ENCODE data around the gene SNRNP200.
"Not testable (repeated sequence)": the region's sequence is repeated elsewhere in the genome, so short reads cannot be mapped to it uniquely, and the experiment has no call there.

The SNRNP200 gene

DNA sequence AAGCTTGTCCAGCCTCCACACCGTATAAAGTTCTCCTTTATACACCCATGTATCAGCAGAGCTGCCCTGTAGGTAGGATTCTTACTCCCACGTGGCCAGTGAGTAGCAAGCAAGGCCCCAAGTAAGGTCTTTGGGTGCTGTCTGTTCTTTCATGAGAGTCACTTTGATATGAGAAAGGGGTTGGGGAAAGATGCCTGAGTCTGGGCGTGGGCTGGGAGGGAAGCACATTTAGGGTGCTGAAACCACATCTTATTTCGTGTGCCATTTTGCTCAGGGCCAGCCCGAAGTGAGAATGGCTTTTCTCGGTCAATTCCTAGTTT, 19.3 kb upstream of the SNRNP200 start:
- DNase-seq = no peak

DNA sequence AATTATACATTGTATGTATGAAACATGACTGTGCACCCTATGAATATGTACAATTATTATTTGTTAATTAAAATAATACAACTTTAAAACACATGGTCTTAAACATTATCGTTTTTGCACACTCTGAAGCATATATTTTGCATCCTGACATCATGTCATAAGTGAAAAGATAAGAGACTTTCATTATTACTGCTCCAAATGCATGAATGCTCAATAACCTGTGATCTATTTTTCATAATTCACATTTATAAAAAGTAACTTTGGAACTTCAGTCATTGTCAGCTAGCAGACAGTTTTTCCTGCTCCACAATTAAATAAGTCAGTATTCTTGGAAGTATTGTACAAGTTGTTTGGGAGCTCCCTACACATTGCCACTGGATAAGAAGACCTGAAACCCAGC, 18.5 kb upstream of the SNRNP200 start:
- DNase-seq = no peak

DNA sequence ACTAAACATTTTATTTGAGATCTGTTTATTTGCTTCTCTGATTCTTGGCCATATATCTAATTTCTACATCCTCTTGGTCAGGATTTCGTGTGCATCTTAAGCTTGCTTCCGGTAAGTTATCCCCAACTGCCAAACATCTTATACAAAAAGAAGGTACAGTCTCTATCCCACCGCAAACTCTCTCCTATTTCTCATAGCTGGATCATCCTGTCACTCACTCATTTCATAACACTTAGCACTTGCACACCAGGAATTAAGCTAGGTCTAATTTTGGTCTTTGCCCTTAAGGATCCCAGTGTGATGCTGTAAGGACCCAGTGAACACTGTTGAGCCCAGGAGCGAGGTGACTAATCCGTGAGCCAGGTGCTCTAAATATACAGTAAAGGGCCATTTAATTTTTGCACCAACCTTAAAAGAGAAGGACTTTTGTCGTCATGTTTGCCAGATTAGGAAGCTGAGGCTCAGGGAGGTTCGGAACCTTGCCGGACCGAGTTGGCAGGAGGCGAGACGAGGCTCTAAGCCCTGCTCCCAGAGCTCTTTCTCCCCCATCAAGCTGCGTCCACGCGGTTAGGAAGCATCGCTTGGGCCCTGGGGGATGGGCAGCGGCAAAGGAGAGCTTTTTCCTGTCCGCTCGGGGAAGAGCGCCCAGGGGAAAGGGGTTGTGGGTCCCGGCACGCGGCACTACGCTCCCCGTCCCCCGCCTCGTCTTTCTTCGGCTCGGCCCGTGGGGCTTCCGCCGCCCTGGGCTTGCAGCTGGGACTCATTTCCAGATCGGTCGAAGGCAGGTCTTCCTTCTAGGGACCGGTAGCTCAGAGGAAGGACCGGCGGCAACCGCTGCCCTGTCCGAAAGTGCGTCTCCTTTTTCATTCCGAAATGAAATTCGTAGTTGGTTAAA, 15.6 kb upstream of the SNRNP200 start:
- no peak for DNase-seq

DNA sequence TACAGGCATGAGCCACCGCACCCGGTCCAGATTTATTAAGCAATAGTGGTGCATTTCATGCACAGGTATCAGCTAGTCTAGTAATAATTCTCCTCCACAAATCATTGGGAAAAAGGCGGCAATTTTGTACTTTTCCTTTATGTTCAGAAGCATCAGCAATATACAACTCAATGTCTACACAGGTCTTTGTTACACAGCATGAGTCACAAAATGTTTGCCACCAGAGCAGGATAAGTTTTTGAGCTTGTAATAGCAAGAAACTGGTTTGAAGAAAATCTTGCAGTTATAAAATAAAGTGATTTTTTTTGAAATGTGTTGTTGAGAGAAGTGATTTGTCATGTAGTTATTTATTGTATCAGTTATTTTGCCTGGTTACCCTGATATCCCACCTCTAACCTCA, 15.0 kb upstream of the SNRNP200 start:
- DNase-seq = no peak

DNA sequence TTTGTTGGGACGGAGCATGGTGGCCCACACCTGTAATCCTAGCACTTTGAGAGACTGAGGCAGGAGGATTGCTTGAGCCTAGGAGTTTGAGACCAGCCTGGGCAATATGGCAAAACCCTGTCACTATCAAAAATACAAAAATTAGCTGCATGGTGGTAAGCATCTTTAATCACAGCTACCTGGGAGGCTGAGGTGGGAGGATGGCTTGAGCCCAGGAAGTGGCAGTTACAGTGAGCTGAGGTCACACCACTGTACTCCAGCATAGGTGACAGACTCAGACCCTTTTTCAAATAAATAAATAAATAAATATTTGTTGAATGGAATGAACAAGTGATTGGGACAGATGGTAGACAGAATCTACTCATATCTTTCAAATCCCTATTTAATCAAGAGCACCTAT, 14.1 kb upstream of the SNRNP200 start:
- DNase-seq = no peak

DNA sequence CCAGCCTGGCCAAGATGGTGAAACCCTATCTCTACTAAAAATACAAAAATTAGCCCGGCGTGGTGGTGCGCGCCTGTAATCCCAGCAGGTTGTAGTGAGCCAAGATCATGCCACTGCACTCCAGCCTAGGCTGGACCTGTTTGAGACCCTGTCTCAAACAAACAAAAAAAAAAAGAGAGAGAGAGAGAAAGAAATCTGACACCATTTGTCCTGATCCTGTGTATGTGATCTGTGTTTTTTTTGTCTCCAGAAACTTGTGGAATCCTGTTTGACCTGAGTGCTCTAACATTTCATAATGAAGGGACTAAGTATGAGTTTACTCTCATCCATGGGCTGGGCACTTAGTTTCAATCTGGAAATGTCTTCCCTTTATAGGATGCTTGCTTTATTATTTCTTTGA, 13.4 kb upstream of the SNRNP200 start:
- no peak for DNase-seq

DNA sequence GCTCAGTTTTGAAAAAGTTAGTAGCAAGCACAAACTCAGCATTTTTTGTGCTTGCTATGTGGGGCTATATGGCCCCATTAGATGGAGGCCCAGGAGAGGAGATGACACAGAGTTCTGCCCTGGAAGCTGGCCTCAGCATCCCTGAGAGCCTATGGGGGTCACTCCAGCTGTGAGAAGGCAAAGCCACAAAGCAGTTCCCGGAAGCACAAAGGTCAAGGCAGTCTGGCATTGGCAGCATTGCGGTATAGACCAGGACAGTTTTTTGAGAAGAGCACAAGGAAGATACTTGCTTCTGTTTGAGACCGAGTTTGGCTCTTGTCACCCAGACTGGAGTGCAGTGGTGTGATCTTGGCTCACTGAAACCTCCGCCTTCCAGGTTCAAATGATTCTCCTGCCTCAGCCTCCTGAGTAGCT, 12.2 kb upstream of the SNRNP200 start:
- no peak for DNase-seq

DNA sequence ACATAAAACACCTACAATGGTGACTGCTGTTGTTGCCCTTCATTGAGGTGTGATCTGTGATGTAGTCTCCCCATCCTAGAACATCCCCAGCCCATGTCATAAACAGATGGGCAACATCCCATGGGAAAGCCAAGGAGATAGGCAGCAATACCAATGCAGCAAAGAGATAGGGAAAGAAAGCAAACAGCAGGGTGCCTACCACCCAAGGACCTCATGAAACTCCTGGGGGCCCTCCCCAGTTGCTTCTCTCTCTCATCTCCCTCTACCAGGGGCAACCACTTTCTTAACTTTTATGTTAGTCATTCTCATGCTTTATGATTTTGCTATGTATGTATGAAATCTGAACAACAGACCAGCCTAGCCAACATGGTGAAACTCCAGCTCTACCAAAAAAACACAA, 11.7 kb upstream of the SNRNP200 start:
- DNase-seq = no peak

DNA sequence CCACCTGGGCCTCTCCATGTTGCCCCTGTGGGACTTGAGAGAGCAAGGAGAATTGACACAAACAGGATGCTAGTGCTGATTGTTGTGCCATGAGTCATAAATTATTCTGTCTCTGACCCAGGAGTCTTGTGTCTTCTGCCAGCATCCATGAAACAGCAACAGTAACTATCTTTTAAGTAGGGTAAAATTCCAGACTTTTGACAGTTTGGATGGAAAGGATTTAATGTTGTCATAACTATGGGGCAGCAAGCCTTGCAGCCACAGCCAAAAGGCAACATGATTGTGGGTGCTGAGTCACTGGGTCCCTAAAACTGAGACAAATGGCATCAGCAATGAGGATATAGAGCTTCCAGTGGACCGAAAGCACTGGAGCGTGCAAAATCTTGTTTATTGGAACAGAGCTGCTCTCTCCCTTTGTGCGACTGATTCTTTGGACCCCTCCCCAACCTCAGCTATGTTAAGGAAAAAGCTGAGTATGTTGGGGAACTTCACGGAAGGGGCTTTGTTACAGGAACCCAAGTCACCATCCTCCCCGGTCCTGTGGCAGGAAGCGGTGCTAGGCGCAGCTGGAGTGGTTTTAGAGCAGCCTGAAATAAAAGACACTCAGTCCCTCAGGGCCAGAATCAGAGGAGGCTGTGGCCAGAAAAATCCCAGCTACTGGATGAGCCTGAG, 10.2 kb upstream of the SNRNP200 start:
- DNase-seq = no peak

DNA sequence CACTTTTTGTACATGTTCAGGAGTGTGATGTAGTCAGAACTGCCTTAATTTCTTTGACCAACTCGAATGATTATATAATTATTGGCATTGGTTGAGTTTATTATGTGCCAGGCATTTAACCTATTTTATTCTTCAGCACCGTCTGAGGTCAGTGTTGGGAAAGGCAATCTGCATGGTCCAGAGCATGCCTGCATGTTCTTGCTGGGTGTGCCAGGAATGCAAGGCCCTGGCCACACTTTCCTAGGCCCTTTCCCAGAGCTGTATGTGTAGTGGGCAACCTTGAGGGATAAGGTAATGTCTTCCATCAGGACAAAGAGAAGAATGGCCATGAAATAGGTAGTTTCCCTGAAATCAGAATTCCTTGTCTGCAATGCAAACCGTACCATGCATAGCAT, 9.7 kb upstream of the SNRNP200 start:
- DNase-seq = no peak

DNA sequence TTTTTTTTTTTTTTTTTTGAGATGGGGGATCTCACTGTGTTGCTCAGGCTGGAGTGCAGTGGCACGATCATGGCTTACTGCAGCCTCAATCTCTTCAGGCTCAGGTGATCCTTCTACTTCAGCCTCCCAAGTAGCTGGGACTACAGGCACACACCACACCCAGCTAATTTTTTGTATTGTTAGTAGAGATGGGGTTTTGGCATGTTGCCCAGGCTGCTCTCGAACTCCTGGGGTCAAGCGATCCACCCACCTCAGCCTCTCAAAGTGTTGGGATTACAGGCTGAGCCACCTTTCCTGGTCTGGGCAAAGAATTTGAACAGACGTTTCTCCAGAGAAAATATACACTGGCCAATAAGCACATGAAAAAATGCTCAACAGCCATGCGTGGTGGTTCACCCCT, 2.9 kb upstream of the SNRNP200 start:
- DNase-seq = no peak

DNA sequence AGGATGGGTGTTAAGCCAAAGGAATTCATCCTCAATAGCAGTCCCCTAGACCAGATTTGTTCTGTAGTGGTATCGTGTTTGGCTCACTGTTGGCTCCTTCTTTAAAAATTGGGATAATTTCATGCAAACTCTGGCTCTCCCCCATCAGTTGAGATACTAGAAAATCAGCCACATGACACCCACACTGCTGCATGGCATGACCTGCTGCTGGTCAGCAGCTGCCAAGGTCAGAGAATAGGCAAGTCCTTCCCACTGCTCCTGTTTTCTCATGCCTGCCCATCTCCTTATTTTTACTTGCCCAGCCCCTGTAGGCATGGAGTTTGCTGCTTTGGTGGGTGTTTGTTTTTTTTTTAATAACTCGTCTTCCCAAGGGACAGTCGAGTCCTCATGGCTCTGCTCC, 1.0 kb upstream of the SNRNP200 start:
- DNase-seq = no peak

DNA sequence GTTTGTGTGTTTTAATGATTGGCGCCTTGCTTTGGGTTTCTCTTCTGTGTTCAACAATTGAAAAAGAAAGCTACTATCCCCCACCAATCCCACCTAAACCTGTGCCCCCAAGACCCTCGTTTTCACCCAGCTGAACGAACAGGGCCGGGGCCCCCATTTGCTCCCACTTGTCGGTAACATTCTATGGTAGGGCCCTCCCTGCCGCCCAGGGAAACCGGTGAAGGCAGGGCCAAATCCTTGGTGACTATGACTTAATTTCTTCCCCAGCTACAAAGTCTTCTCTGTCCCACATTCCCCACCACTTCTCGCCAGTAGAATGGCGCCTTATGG, 598 bp upstream of the SNRNP200 start:
- no peak for DNase-seq

DNA sequence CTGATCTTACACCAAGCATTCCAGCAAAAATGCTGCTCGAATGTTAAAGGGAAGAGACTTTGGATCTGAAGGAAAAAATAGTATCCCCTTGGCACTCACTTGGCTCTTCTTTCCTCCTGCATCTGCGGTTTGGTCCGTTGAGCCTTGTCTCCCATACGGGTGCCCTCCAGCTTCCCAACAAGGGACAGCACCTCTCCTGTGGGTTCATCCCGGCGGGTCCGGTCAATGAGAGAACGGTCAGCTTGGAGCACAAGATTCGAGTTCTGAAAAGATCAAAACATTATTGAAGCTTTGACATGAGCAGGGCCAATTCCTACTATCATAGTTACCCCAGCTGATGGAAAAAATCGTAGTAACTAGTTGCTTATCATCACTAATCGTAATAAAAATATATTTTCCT, 740 bp downstream of the SNRNP200 start:
- no peak for DNase-seq

DNA sequence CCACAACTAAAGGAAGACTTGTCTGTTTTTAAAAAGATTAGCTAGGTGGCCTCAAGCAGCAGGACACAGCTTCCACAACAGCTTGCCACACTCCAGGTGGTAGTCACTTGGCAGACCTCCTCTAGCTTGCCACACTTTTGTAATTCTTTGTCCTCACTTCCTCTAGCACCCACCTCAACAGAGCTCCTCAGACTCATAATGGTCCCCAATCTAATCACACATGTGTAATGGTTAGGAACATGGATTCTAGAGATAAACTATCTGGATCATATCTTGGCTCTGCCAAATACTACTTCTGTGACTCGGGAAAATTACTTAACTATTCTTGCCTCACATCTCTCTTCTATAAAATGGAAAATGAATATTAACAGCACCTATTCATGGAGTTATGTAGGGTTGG, 3.5 kb downstream of the SNRNP200 start:
- DNase-seq = no peak

DNA sequence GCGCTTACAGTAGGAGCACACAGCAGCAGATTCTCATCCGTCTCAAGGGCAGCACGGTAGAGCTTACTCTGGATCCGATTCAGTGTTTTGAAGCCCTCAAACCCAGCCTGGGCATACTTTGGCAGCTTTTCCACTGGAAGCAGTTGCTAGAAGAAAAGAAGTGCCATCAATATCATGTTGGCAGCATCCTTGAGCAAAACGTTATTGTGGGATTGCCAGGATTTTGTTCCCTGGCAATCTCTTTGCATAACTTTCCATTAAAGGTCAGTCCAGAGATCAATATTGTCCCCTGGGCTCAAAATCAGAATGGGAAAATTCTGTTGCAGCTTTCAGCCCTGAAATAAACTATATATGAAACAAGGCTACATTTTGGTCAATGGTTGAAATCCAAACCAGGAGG, 8.4 kb downstream of the SNRNP200 start:
- no peak for DNase-seq

DNA sequence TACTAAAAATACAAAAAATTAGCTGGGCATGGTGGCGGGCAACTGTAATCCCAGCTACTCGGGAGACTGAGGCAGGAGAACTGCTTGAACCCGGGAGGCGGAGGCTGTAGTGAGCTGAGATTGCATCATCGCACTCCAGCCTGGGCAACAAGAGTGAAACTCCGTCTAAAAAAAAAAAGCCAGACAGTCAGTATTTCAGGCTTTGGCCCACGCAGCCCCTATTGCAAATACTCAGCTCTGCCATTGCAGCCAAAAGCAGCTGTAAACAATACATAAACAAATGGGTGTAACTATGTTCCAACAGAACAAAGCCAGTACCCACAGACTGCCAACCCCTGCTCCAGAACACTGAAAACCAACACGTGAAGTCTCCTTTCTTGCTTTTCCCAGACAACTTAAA, 11.1 kb downstream of the SNRNP200 start:
- not testable (repeated sequence) for DNase-seq

DNA sequence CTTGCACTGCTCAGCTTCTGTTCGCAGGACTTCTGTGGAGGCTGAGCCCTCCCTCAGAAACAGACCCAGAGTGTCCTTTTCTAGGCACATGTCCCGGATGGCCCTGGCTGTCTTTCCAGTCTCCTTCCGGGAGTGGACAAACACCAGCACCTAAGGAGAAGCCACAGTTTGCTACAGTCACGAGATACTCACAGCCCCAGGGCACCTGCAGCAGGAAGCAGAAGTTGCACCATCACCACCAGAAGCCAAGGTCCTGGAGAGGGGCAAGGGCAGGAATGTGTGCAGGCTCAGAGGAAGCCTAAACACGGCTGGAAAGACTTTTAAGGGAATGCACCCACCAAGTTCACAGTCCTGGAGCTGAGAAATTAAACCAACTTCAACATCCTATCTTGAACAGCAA, 13.6 kb downstream of the SNRNP200 start:
- no peak for DNase-seq

DNA sequence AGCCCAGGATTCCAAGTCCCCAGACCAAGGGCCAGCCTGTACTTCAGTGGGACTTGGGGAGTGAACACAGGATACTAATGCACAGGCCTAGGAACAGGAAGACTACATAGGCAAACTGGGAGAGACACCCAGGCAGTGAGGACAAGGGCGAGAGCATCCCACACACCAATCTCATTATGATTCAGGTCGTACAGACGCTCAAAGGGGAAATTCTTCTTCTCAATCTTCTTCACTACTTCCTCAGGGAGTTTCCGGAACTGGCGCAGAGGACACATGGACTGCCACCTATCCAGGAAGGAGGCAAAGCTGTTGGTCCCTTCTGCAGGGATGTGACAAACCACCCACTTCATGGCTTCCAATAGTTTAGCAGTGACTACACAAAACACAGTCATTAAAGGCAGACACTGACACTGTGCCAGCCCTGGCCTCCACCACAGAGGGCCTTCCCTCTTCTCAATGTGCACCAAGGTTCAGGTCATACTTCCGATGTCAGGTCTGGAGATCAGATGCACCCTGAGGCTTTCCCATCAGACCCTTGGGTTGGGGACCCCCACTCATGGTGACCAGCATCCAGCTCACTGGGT, 18.0 kb downstream of the SNRNP200 start:
- no peak for DNase-seq

DNA sequence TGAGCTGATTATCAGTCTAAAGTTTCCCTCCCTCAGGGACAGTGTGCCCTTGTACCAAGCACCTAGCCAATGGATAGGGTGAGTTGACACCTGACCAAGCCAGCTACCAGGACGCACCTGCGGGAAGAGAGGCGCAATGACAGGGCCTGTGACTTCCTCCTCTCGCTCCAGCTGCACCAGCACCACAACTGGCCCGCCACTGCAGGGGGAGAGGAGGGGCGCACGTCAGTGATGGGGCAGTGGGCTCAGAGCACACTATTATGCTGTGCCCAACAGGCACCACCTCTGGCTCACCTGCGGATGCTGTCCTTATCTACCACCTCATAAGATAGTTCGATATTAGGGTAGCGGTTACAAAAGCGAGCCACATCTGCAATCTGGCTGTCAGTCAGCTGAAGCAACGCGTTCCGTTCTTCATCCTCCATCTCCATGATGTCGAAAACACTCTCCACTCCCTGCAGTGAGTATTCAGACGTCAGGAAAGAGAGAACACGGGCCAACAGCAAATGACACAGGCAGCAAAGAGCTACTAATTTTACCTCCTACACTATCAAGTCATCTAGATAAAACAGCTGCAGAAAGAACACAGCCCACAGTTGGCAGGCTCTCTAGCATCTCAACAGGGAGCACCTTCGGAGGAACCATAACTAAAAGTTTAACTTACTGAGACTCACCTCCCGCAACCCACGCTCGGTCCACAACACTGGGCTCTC, 28.4 kb downstream of the SNRNP200 start:
- DNase-seq = no peak

DNA sequence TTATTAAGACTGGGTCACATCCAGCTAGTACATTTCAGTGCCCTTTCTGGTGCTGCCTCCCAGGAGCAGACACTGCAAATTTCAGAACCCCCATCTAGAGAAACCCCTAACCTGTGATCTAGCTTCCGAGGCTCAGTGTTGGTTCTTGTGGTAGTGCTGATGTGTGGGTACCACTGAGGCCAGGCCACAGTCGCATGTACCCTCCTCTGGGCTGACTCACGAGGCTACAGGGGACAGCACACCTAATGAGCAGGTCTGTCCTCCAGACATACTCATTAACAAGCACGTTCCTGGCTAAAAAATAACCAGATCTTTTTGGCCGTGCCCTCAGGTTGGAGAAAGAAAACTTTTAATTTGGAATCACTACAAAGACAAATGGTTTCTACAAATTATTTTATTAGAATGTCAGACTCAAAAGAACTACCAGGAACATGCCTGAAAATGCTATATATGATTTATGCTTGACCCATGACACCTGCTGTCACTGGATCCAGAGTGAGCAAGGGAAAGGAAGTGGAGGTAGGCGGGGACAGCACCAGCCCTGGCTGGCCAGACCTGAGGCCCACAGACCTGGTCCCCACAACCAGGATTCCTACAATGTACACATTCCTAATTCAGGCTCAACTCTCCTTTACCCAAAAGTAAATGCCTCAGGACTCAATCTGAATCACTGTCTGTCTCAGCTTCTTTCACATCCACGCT, 30.8 kb downstream of the SNRNP200 start:
- no peak for DNase-seq

DNA sequence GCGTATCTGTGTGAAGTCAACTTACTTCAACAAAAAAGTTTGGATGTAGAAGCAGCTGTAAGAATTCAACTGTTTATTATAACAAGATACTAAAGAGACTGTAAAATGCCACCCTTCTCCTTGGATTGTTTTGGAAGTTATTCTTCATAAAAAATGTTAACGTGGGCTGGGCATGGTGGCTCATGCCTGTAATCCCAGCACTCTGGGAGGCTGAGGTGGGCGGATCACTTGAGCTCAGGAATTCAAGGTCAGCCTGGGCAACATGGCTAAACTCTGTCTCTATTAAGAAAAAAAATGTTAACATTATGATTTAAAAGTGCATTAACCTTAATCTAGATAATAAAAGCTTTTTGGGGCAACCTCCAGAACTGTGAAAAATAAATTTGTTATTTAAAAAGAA, 31.6 kb downstream of the SNRNP200 start:
- no peak for DNase-seq

DNA sequence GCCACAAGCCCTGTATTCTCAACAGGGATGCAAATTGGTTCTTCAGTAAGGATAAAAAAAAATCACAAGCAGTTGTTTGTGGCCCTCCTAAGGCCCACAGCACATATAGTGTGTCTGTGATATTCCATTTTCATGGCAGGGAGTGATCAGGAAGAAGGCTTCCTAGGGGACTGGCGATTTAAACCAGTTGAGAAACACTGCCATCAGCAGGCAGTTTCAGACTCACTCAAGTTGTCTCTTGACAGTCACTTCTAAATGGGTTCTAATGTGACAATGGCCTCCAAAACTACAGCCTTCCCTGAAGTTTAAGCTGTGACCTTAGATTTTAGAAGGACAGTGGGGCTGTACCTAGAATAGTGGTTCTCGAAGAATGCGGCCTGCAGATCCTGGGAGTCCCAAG, 33.4 kb downstream of the SNRNP200 start:
- DNase-seq = no peak

Measured in activated T-cell treated with anti-CD3 and anti-CD28 coated beads for 4 hours (primary cell).